HG02885 (cell line): ENCODE measurements around the gene HMGCS1.
A peak's percentile ranks its signal among the peaks of the same experiment; 100 is the strongest.
"Not testable (repeated sequence)": the region's sequence is repeated elsewhere in the genome, so short reads cannot be mapped to it uniquely, and the experiment has no call there.

Source experiments
- ATAC-seq: cut with Tn5 transposase; IDR thresholded peaks from one replicate; pipeline ENCODE4 v1.9.1; 2021; ENCODE audit warnings: mild to moderate bottlenecking; ENCODE audit not compliant: unreplicated experiment, poor library complexity

The HMGCS1 gene

DNA sequence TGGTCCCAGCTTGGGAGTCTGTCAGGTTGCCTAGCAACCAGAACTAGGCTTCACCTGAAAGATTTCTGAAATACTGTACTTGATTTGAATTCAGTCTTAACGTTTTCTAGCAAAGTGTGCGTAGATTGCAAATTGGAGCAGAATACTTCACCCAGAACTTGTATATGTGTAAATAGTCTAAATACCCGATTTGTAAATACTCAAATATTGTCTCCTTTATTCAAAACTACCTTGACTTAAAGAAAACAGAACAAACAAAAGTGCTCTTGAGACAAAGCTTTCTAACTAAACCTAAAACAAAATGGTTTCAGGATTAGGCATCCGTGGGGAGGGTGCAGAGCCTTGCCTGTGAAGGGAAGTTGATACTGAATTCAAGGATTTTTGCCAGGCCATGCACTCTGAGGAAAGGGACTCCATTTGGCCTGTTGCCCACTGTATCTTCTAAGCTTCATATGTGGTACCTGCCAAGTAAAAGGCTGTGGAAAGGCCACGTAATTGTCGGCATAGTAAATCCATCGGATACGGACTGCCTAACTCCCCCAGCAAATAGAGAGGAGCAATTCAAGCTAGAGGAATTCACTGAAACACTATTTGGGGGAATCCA lies 744 bp upstream of the HMGCS1 start:
- no peak for ATAC-seq

DNA sequence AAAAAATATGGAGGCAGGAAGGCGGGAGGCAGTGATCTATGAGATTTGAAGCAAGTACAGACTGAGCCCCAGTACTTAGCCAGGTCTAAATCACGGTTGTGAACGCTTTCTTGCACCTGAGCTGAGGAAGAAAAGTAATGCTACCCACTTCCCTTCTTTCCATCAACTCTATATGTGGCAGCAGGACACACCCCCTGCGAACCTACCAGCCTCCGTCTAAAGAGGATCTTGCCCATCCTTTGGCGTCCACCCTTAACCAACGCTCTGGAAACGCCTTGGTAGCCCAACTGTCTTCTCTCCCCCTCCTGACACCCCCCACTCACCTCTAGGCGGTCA lies 545 bp downstream of the HMGCS1 start:
- ATAC-seq: peak; percentile 3

DNA sequence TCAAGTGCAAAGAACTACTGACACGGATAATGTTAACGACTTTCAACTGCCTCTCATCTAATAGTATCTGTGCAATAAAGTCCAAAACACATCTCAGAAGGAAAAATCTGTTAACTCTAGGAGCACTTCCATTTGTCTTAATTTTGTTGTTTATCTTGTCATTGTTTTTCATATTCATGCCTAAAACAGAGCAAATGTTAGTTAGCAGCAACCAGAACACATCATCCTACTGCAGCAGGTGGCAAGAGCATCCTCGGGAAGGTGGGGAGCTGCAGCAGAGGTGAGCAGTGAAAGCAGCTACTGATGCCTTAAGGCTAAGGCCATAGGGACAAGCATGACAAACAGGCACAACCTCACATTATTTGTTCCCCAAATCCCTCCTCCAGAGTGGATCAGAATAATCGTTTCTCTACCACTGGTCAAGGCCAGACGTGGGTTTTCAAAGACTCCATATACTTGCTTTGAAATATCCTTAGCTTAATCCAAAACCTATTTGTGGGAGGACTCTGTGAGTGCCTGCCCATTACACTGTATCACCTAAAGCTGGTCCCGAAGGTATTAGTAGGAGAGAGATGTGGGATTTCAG lies 1.0 kb downstream of the HMGCS1 start:
- no peak for ATAC-seq

DNA sequence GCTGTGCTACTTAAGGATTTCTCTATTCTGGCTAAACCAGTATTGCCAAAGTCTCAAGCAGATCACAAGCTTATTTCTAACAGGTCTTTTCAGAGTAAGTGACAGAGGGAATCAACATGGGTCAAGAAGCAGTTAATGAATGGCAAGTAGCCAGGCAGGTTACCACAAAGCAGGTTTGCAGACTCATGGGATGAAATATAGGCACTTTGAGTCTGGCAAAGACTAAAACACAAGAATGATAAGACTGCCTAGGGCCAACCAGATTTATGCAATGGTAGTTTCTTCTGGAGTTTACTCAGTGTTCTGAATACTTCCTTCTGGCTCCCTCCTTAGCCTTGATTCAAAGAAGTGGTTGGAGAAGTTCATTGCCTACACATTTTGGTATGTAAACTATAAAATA lies 3.6 kb downstream of the HMGCS1 start:
- ATAC-seq: no peak

DNA sequence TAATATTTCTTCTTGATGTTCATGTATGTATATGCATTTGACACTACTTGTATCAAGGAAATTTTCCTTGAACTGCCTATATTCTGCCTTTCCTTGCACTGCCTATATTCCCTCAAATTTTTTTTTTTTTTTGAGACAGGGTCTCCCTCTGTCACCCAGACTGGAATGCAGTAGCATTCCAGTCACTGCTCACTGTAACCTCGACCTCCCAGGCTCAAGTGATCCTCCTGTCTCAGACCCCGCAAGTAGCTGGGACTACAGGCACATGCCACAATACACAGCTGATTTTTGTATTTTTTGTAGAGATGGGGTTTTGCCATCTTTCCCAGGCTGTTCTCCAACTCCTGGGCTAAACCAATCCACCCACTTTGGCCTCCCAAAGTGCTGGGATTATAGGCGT lies 4.1 kb downstream of the HMGCS1 start:
- no peak for ATAC-seq

DNA sequence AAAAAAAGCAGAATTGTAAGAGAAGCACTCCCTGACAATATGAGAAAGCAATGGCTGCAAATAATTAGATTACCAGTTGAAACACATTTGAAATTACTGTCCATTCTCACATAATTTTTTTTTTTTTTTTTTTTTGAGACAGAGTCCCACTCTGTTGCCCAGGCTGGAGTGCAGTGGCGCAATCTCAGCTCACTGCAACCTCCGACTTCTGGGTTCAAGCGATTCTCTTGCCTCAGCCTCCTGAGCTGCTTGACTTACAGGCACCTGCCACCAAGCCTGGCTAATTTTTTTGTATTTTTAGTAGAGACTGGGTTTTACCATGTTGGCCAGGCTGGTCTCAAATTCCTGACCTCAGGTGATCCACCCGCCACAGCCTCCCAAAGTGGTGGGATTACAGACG lies 6.3 kb downstream of the HMGCS1 start:
- not testable (repeated sequence) for ATAC-seq

DNA sequence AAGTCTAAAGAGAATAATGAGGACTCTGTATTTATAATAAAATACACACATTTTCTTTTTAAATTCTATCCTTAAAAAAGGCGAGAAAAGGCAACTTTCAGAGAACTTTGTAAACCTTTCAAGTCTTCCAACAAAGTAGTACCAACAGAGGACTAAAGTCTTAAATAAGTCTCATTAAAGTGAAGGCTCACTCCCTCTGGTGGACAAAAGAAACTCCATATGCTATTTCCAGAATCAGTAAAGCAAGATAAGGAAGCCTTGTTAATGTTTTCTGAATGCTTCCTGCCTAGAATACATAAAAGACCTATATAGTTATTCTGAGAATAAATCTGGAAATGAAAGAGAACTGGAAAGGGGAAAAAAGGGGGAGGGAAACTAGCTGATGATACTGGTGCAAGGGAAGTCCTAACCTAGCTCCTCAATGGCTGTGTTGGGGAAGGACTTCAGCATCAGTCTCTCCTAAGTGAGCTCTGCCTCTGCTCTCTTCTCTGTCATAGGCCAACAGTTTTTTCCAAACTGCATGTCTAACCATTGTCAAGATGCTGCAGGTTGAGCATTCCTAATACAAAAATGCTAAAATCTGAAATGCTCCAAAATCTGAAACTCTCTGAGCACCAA lies 7.2 kb downstream of the HMGCS1 start:
- ATAC-seq: peak; percentile 61

DNA sequence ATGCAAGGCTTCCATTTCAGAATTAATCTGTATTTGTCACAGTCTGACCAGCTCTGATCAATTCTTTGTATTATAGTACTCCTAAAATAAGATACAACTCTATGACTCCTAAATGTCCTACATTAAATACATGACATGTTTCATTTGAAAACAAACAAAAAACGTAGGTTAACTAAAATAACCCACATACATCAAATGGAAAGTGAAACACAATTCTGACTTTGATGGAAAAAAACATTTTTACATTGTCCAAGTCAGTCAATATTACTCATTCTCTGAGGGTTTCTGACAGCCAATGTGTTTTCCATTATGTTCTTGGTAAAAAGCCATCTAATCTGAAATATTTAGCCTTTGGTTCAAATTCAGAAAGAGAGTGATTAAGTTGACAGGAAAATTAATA lies 8.7 kb downstream of the HMGCS1 start:
- peak; percentile 77 for ATAC-seq

DNA sequence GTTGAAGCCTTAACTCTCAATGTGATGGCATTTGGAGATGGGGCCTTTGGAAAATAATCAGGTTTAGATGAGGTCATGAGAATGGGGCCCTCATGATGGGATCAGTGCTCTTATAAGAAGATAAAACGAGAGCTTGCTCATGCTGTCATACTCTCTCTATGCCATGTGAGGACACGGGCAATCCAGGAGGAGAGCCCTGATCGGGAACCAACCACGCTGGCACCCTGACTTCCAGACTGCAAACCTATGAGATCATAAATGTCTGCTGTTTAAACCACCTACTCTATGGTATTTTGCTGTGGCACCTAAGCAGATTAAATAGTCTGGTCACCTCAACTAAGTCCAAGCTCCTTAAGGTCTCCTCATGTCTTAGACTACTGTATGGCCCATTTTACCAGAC lies 10.0 kb downstream of the HMGCS1 start:
- ATAC-seq: no peak

DNA sequence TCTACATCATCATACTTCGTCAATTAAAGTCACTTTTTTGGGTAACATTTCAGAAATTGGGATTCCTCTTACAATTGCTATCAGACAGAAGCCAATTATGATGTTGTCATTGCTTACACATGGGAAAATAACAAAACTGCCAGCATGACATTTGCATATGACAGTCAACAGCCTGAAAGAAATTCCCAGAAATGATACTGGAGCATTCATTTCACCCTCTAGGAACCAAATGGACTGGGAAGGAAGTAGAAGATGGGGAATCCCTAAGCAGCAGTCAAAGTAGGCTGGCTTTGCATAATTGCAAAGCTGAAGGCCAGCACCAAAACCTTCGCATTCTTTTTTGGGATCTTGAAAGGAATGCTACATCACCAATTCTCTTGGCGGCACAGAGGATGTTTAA lies 10.7 kb downstream of the HMGCS1 start:
- no peak for ATAC-seq

DNA sequence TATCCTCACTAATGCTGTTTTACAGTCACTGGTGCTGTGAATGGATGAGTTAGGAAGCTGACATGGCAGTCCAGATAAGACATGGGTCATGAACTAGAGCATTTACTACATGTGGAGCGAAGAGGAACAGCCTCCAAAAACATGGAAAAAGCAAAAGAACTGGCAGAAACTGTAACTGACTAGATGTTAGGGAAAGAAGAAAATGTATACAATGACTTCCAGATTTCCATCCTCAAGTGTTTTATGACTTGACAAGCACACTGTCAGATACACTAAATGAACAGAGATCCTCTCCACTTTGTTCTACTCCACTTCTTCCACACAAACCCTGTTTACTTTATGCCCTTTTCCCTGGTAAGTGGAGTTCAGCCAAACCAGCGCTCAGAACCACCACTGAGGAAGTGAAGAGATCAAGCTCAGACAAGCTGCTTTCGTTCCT lies 11.5 kb downstream of the HMGCS1 start:
- no peak for ATAC-seq

DNA sequence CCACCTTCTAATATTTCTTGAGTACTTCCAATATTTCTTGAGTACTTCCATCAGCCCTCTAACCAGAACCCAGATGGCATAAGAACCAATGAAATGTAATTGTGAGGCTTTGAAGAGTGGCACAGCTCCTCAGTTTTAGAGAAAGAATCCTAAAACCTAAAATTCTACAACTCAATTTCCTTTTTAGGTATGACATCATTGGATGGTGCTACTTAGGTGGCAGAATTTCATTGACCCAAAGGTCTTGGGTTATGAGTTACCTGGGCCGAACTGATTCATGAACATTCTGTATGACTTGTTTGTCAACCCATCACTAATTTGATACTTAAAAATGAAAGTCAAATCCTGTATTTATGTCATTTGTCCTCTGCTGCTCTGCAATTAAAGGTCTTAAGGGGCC lies 13.1 kb downstream of the HMGCS1 start:
- no peak for ATAC-seq

DNA sequence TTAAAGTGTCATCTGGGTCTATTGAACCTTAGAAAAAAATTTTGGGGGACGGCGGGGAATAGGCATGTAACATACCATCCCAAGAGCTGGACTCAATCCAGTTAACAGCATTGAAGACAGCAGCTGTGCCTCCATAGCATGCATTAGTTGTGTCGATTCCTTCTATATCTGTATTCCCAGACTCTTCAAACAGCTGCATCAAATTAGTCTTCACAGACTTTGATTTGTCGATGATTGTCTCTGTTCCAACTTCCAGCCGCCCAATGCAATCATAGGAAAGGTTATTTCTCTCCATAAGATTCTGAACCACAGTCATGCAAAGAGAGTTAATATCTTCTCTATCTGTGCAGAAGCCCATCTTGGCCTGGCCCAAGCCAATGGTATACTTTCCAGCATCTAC lies 14.8 kb downstream of the HMGCS1 start:
- ATAC-seq: no peak

DNA sequence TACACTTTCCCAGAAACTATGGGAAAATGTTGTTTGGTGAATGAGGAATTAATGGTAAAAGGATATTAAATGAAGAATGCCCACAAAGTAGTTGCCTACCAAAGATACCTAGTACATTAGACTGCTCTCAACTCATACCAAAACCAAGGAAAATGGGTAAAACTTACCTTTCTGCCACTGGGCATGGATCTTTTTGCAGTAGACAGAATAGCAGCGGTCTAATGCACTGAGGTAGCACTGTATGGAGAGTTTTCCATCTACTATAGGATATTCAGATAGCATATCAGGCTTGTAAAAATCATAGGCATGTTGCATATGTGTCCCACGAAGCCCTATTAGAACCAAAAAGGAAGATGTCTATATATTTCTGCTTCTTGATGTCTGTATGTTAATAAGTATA lies 16.4 kb downstream of the HMGCS1 start:
- ATAC-seq: no peak

DNA sequence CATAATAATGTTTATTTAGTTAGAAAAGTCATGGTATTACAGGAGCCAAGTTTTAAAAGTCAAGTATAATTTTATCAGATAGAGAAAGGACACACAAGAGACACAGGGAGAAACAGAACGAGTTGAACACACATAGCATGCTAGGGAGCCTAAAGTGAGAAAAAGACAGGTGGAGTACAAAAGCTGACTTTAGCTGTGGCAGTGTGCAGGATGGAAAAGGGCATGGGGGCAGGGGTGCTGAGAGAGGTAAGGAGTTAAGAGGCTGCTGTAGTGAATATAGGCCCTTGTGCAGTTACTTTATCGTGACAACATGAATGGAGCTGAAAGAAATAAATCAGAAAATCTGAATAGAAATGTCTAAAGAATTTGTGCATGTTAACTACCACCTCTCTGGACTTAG lies 18.0 kb downstream of the HMGCS1 start:
- no peak for ATAC-seq

DNA sequence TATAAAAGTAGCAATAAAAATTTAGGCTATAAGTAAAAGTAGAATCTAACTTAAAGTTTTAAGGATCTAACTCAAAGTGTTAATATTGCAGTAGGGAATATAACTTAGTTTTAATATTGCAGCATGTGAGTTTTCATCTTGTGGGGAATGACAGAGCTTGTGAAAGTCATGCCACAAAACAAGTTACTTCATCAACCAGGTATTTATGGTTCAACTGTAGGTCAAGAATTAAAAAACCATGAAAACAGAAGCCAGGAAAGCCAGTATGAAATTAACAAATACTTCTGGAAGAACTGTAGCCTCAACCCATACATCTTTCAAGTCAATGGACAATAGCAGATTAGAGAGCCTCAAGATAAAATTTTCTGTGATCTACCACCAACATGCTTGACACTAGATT lies 19.0 kb downstream of the HMGCS1 start:
- ATAC-seq: no peak

DNA sequence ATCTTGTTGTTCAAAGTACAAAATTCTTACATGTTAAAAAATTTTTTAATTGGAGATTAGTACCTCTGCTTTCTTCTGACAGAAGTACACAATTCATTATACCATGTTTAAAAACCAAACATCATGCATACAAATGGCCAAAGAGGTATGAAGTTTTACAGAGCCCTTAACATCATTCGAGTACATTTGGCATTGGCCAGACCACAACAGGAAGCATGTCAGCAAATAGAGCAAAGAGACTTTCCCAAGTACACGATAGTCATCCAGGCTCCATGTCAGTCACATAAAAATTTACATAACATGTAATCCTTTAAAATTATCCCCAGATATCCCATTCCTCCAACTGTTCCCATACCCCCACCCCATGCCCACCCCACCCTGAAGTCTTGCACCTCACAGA lies 22.5 kb downstream of the HMGCS1 start:
- ATAC-seq: no peak

DNA sequence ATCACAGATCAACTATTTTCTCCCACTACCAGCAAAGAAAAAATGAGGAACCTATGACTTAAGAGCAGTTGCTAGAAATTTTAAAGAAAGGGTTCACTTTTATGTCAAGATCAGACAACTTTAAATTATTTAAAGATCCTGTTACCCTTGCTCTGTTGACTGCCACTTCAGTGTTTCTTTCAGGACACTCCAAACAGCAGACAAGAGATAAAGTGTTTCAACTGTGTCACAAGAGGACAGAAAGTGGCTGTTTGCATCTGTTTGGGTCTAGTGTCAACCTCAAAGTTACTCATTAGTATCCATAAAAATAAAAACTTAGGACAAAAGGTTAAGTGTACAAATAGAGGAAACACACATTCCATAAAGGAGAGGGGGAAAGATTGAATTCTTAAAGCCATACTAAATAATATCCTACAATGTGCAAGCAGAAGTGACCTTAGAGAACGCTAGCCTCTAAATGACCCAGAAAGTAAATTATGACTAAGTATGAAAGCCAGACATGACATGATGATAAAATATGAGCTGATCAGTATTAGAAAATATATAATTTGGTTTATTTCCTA lies 24.9 kb downstream of the HMGCS1 start:
- ATAC-seq: no peak

DNA sequence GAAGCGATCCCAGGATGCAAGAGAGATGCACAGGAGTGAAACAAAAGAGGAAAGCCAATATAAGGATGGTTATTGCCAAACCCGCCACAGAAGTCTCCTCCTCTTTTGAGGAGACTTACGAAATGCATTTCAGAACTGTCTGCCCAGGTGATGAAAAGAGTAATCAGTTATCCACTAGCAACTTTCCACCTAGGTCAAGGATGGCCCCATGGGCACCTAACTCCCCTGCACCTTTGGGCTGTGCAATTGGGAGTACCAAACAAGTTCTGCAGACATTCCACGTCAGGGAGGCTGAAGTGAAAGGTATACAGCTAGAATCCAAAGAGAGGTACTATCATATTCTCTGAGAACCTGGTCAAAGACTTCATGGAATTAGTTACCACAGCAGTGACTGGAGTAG lies 25.7 kb downstream of the HMGCS1 start:
- no peak for ATAC-seq

DNA sequence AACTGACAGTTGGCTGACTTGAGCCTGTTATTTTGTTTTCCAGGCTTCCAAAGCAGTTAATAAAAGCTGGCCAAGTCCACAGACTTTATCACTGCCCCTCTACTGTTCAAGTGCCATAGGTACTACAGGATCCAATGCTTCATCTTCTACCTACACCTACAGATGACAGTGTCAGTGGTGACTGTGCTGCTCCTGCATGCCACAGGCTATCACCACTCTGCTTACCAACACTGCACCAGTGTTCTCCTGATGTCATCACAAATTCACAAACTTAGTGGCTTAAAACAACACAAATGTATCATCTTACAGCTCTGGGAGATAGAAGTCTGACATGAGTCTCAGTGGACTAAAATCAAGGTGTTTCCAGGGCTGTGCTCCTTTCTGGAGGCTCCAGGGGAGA lies 26.6 kb downstream of the HMGCS1 start:
- ATAC-seq: no peak

DNA sequence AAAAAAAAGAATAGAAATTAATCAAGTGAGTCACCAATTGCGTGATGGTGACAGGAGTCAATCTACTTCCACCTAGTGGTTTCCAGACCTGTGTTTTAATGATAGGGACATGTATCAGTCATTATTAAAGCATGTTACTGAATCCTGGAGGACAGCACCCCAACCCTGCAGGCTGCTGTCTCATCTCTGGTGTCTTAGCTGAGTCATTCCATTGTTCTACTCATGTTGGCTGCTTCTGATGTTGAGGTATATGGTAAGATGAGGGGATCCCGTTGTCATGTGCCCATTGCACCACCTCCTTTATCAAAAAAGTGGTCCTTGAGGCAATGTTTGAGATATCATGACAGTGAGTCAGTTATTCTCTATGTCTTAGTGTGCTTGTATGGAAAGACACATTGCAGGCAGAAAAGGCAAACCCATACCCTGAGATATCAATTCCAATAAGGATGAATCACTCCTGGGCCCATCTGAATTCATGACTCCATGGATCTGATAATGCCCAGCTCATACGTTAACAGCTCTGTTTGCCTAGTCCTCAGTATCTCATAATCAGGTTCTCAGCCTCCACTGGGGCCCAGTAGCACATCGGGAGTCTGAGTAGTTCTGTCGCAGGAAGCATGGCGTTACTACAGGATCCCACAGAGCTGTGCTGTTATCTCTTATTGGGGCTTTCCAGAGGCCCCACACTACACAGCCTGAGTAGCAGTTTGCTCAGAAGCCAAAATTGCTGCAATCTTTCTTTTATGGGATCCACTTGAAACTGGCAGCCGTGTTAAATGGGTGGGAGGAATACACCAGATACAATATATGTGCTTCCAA lies 31.2 kb downstream of the HMGCS1 start:
- no peak for ATAC-seq
